Uterus (tissue), 4 donors: Measurements from ENCODE around the gene MICAL2. TPM values are rescaled to one million over a fixed set of nuclear protein-coding genes. Genes with fewer than 3 reads are reported as not detected.

Experiments used
- DNase-seq, 2 donors: peaks; one replicate each; pipeline ENCODE4 v3.0.0-alpha.2; 2019 to 2020
- H3K27ac ChIP-seq, 2 donors: fragments of 200-600 bp; sonication (generic); 1 replicate in 1 of 2; 2 replicates in 1 of 2; pipeline ENCODE4 v1.5.1; 2016 to 2018
- H3K27me3 ChIP-seq, 2 donors: fragments of 200-600 bp; sonication (generic); one replicate each; pipeline ENCODE4 v1.5.1; 2018 to 2019; ENCODE audit warnings: control low read depth in 1 of 2
- H3K36me3 ChIP-seq, 2 donors: fragments of 200-600 bp; sonication (generic); one replicate each; pipeline ENCODE4 v1.5.1; 2019; ENCODE audit warnings: control low read depth in 1 of 2
- H3K4me1 ChIP-seq, 2 donors: fragments of 200-600 bp; sonication (generic); one replicate each; pipeline ENCODE4 v1.5.1; 2018 to 2019; ENCODE audit warnings: control low read depth in 1 of 2
- H3K4me3 ChIP-seq, 2 donors: fragments of 200-600 bp; sonication (generic); 1 replicate in 1 of 2; 2 replicates in 1 of 2; pipeline ENCODE4 v1.5.1; 2018 to 2019; ENCODE audit warnings: mild to moderate bottlenecking in 1 of 2
- H3K9me3 ChIP-seq, 2 donors: fragments of 200-600 bp; sonication (generic); one replicate each; pipeline ENCODE4 v1.5.1; 2019; ENCODE audit warnings: control low read depth in 1 of 2
- POLR2A ChIP-seq, 2 donors: fragments of 450-650 bp; IDR thresholded peaks; one replicate each; pipeline ENCODE4 v1.6.1; 2016; ENCODE audit warnings: antibody characterized with exemption in 2 of 2, mild to moderate bottlenecking in 1 of 2, moderate library complexity in 1 of 2
- intact Hi-C: fragments of 100-400 bp; cut with DNase I; formaldehyde crosslinking; loops from one replicate; pipeline ENCODE4 v1.15.1; 2023; ENCODE audit warnings: low total_unique reads
- total RNA-seq, 4 donors: library from RNA; depleted of rRNA in 3 of 4; stranded (reverse); fragments of >200 nt in 3 of 4; gene quantifications; one replicate each; pipeline versions ENCODE4 v1.1.0 to v1.2.4, GENCODE V29; 2014 to 2023
- TF ChIP-seq, protein P1 (sequence below), 4 experiments: fragments of 200-600 bp in 2 of 4; fragments of 450-650 bp in 2 of 4; sonication (generic) in 2 of 4; IDR thresholded peaks; one replicate each; pipeline ENCODE4 v1.5.1; 2016 to 2019; ENCODE audit warnings: antibody characterized with exemption in 4 of 4, mild to moderate bottlenecking in 2 of 4, moderate library complexity in 1 of 4
- donor health status: DM: yes; HTN: yes; CAD: no.

The MICAL2 gene
- total RNA-seq, 4 donors from 2014 or later = 29.6 to 139 (median 53.1) TPM

- intact Hi-C loops = no loop called here
- H3K36me3 ChIP-seq = no peaks in the 10 kb centered on the region
- no peak overlapping the region for H3K4me3 ChIP-seq
- no peak for DNase-seq
- peaks cover 0 to 9% of the 10 kb centered on the region in 2 donors for H3K4me1 ChIP-seq
- no peak for TF ChIP-seq POLR2A (IDR thresholded peaks at IDR 0.05)
- TF ChIP-seq, protein P1, sequence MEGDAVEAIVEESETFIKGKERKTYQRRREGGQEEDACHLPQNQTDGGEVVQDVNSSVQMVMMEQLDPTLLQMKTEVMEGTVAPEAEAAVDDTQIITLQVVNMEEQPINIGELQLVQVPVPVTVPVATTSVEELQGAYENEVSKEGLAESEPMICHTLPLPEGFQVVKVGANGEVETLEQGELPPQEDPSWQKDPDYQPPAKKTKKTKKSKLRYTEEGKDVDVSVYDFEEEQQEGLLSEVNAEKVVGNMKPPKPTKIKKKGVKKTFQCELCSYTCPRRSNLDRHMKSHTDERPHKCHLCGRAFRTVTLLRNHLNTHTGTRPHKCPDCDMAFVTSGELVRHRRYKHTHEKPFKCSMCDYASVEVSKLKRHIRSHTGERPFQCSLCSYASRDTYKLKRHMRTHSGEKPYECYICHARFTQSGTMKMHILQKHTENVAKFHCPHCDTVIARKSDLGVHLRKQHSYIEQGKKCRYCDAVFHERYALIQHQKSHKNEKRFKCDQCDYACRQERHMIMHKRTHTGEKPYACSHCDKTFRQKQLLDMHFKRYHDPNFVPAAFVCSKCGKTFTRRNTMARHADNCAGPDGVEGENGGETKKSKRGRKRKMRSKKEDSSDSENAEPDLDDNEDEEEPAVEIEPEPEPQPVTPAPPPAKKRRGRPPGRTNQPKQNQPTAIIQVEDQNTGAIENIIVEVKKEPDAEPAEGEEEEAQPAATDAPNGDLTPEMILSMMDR (IDR thresholded peaks at IDR 0.05) = no peak
- H3K27ac ChIP-seq = no peak overlapping the region
- H3K27me3 ChIP-seq = no peaks in the 10 kb centered on the region
- no peaks in the 10 kb centered on the region for H3K9me3 ChIP-seq
Measured at GRCh38 chr11:12198251-12199222, 88.1 kb downstream of the MICAL2 start.

DNA sequence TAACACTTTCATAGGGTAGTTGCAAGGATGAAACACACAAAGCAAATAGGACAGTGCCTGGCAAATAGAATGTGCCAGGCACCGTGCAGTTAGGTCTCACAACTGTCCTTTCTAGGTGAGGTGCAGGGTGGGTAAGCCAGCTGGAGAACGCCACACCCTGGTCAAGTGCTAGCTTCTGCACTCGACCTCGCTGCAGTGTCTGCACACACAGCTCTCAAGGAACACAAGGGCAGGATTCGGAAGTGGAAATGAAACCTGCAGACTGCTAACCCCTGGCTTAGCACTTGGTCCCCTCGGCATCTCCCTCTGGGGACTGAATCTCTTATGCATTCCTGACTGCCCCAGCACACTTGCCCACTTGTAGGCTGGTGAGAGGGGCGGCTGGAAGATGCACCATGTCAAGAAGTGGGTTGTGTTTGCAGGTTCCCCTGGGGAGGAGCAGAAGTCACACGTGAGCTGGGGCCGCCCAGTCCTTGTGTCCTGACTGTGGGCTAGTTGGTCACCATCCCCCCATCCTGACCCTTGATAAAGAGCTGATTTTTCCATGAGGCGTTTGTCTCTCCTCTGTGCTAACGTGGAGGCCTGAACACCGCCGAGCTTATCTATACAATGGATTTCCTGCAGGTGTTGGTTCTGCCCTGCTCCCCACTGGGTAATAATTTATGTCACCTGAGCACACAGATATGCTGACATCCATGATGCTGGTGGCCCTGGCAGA lies 89.0 kb downstream of the MICAL2 start:
- intact Hi-C loops = no loop called here
- H3K4me1 ChIP-seq = peaks cover 0 to 9% of the 10 kb centered on the region in 2 donors
- DNase-seq = no peak
- no peaks in the 10 kb centered on the region for H3K9me3 ChIP-seq
- H3K27me3 ChIP-seq = no peaks in the 10 kb centered on the region
- no peaks in the 10 kb centered on the region for H3K36me3 ChIP-seq
- TF ChIP-seq, protein P1 (IDR thresholded peaks at IDR 0.05) = no peak
- TF ChIP-seq POLR2A (IDR thresholded peaks at IDR 0.05) = no peak
- no peak overlapping the region for H3K4me3 ChIP-seq
- H3K27ac ChIP-seq = peak overlapping the region; percentile 54 to 80

DNA sequence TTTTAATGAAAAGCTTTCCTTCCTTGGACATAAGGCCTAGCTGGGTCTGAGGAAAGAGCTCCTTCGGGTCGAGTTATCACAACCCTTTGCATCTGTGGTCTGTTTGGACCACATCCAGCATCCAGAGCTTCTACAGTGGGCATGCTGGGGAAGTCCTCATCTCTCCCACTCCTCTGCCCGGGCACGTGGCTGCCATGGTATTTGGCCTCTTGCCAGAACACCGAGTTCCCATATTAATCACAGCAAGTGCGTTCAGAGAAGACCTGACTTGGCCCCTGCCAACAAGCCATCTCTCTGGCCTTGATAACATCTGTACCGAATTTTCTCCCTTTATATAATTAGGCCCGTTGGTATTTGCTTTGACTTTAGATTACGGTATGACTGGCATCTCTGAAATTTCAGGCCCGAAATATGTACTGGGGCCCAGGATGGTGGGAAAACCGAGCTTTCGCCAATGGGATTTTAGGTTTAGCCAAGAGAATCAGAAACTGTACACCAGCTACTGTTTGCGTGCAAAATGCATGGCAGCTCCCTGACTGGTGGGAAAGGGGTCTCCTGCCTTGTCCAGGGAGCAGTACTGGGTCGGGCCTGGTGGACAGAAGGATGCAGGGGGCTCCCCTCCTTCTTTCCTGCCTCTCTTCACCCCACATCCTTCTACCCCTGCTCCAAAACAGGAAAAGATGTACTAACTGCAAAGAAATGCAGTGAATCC lies 90.0 kb downstream of the MICAL2 start:
- intact Hi-C loops = no loop called here
- H3K4me3 ChIP-seq = no peak overlapping the region
- H3K27ac ChIP-seq = peak overlapping the region; percentile 54 to 80
- H3K9me3 ChIP-seq = no peaks in the 10 kb centered on the region
- DNase-seq = peak; percentile 43 to 55
- peaks cover 0 to 9% of the 10 kb centered on the region in 2 donors for H3K4me1 ChIP-seq
- TF ChIP-seq, protein P1 (IDR thresholded peaks at IDR 0.05) = no peak
- no peak for TF ChIP-seq POLR2A (IDR thresholded peaks at IDR 0.05)
- no peaks in the 10 kb centered on the region for H3K36me3 ChIP-seq
- no peaks in the 10 kb centered on the region for H3K27me3 ChIP-seq

- Histone ChIP-seq H3K27me3 (no peaks in the 10 kb centered on the region), H3K4me1 (peaks cover 0 to 9% of the 10 kb centered on the region in 2 donors), H3K9me3 (no peaks in the 10 kb centered on the region), H3K4me3 (no peak overlapping the region), H3K27ac (peak overlapping the region; percentile 54 to 80), H3K36me3 (no peaks in the 10 kb centered on the region)
- intact Hi-C loops = no loop called here
- TF ChIP-seq, protein P1 (IDR thresholded peaks at IDR 0.05) = no peak
- no peak for TF ChIP-seq POLR2A (IDR thresholded peaks at IDR 0.05)
- DNase-seq = peak in 1 of 2 donors; percentile 50
Measured at GRCh38 chr11:12200991-12201985, 90.9 kb downstream of the MICAL2 start.
